Measurements from ENCODE around the gene ATG13.
A peak's percentile ranks its signal among the peaks of the same experiment; 100 is the strongest.
"Not testable (repeated sequence)": the region's sequence is repeated elsewhere in the genome, so short reads cannot be mapped to it uniquely, and the experiment has no call there.

Gene ATG13

DNA sequence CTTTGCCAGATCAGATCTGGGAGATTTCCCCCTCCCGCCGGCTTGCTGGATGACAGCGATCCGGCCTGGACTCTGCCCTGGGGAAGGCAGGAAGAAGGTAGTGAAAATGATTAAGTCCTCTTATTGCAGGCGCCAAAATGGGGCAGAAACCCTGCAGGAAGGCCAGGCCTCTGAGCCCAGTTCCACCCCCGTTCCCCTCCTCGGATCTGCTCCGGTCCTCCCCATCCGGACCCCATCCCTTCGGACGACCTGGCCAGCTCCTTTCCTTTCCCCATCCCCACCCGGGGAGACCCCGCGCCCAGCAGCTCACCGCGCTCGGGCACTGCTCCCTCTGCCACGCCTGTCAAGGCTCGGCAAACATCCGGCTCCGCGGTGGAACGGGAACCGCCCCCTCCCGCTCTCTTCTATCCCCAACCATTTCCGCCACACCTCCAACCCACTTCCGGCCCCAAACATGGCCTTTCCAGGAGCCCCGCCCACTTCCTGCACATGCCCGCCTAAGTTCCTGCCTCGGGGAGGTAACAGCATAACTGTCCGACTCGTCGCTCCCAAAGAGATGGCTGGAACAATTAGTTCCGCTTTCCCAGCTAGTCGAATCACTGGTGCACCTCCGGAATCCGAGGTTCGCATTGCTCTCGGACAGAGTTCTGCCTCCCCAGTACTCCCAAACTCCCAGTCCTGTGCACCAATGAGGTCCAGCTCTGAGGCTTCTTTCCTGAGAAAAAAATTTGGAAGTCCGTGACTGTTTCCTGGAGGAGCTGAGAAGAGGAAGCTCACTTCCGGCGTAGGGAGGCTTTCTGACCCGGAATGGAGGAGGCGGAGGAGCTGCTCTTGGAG is 83.1 kb downstream of the ATG13 start, which contains the start of the genes ARHGAP1 and ZNF408:
ARHGAP1 (minus strand) TSS at position 379 of the 837 bp plus-strand sequence. CDS start 4,512 bp downstream, outside the sequence.
ZNF408 (plus strand) TSS at position 791 of the 837 bp plus-strand sequence; CDS start at position 808, 17 bp downstream.
- peak within 1 kb of the TSS; percentile 98 for H3K9ac ChIP-seq (ENCODE audit: low read length)
- H3K4me1 ChIP-seq (ENCODE audit: control insufficient read depth, insufficient read depth, low read length) = no peaks in the 10 kb centered on the region
- peak within 1 kb of the TSS; percentile 99 for H3K27ac ChIP-seq (ENCODE audit: low read depth, low read length)
- peak within 1 kb of the TSS; percentile 78 for H3K4me3 ChIP-seq (ENCODE audit: low read depth, low read length)
- H3K36me3 ChIP-seq (ENCODE audit: control insufficient read depth, insufficient read depth, low read length) = peaks cover 37% of the 10 kb centered on the region
- H3K9me3 ChIP-seq (ENCODE audit: control insufficient read depth, insufficient read depth, low read depth, low read length) = no peaks in the 10 kb centered on the region
- H3K27me3 ChIP-seq (ENCODE audit: control insufficient read depth, insufficient read depth, low read length) = no peaks in the 10 kb centered on the region

DNA sequence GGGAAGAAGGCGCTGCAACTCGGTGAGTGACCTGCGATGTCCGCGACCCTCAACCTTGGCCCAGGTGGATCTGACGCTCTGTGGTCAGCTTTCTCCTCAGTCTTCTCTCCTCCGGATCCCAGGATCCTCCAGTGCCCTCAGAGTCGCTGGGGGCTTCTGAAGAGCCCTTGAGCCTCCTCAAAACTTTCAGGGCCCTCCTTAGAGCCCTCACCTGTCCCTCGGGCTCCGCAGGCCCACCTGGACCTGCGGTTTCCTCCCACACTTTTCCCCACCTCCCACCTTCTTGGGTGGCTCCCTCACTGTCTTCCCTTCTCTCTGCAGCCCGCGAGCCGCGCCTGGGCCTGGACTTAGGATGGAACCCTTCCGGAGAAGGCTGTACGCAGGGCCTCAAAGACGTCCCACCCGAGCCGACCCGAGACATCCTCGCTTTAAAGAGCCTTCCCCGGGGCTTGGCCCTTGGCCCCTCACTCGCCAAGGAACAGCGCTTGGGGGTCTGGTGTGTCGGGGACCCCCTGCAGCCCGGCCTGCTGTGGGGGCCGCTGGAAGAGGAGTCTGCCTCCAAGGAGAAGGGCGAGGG is 83.8 kb downstream of the ATG13 start:
- Histone ChIP-seq H3K27me3 (ENCODE audit: control insufficient read depth, insufficient read depth, low read length) (no peaks in the 10 kb centered on the region), H3K9ac (ENCODE audit: low read length) (peak overlapping the region; percentile 98), H3K27ac (ENCODE audit: low read depth, low read length) (peak overlapping the region; percentile 99), H3K36me3 (ENCODE audit: control insufficient read depth, insufficient read depth, low read length) (peaks cover 38% of the 10 kb centered on the region), H3K4me3 (ENCODE audit: low read depth, low read length) (peak overlapping the region; percentile 78), H3K4me1 (ENCODE audit: control insufficient read depth, insufficient read depth, low read length) (no peaks in the 10 kb centered on the region), H3K9me3 (ENCODE audit: control insufficient read depth, insufficient read depth, low read depth, low read length) (no peaks in the 10 kb centered on the region)

DNA sequence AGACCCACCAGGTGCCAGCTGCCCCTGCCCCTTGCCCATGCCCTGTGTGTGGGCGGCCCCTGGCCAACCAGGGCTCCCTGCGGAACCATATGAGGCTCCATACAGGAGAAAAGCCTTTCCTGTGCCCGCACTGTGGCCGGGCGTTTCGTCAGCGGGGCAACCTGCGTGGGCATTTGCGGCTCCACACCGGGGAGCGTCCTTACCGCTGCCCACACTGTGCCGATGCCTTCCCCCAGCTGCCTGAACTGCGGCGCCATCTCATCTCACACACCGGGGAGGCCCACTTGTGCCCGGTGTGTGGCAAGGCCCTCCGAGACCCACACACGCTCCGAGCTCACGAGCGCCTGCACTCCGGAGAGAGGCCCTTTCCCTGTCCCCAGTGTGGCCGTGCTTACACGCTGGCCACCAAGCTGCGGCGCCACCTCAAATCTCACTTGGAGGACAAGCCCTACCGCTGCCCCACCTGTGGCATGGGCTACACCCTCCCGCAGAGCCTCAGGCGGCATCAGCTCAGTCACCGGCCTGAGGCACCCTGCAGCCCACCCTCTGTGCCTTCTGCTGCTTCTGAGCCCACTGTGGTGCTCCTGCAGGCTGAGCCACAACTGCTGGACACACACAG is 87.8 kb downstream of the ATG13 start:
- Histone ChIP-seq H3K27me3 (ENCODE audit: control insufficient read depth, insufficient read depth, low read length) (no peaks in the 10 kb centered on the region), H3K9me3 (ENCODE audit: control insufficient read depth, insufficient read depth, low read depth, low read length) (no peaks in the 10 kb centered on the region), H3K9ac (ENCODE audit: low read length) (no peak overlapping the region), H3K4me3 (ENCODE audit: low read depth, low read length) (no peak overlapping the region), H3K36me3 (ENCODE audit: control insufficient read depth, insufficient read depth, low read length) (peaks cover 56% of the 10 kb centered on the region), H3K27ac (ENCODE audit: low read depth, low read length) (no peak overlapping the region), H3K4me1 (ENCODE audit: control insufficient read depth, insufficient read depth, low read length) (no peaks in the 10 kb centered on the region)

DNA sequence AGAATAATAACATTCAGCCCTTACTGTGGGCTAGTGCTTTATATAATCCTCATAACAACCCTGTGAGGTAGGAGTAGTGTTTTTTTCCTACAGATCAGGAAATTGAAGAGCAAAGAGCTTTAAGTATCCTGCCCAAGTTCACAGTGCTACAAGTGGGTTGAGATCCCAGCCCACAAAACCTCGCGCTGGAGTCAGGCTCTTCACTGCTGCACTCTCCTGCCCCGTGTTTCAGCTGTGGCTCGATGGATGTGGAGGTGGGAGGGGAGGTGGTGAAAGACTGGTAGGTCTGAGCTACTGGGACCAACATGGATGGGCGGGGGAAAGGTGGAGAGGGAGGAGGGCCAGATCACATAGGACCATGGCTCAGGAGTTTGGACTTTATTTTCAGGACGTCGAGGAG is 89.5 kb downstream of the ATG13 start:
- Histone ChIP-seq H3K27me3 (ENCODE audit: control insufficient read depth, insufficient read depth, low read length) (no peaks in the 10 kb centered on the region), H3K4me3 (ENCODE audit: low read depth, low read length) (no peak overlapping the region), H3K9ac (ENCODE audit: low read length) (no peak overlapping the region), H3K9me3 (ENCODE audit: control insufficient read depth, insufficient read depth, low read depth, low read length) (no peaks in the 10 kb centered on the region), H3K27ac (ENCODE audit: low read depth, low read length) (no peak overlapping the region), H3K36me3 (ENCODE audit: control insufficient read depth, insufficient read depth, low read length) (peaks cover 56% of the 10 kb centered on the region), H3K4me1 (ENCODE audit: control insufficient read depth, insufficient read depth, low read length) (no peaks in the 10 kb centered on the region)

DNA sequence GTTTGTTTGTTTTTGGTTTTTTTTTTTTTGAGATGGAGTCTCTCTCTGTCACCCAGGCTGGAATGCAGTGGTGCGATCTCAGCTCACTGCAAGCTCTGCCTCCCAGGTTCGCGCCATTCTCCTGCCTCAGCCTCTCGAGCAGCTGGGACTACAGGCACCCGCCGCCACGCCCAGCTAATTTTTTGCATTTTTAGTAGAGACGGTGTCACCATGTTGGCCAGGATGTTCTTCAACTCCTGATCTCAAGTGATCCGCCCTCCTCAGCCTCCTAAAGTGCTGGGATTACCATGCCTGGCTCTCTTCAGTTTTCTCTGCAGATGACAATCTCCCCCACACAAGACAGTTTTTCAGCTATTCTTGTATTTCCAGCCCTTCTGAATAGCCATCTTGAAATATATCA is 92.0 kb downstream of the ATG13 start:
- not testable (repeated sequence) for H3K9ac ChIP-seq (ENCODE audit: low read length); H3K4me3 ChIP-seq (ENCODE audit: low read depth, low read length); H3K9me3 ChIP-seq (ENCODE audit: control insufficient read depth, insufficient read depth, low read depth, low read length); H3K27ac ChIP-seq (ENCODE audit: low read depth, low read length); H3K4me1 ChIP-seq (ENCODE audit: control insufficient read depth, insufficient read depth, low read length); H3K27me3 ChIP-seq (ENCODE audit: control insufficient read depth, insufficient read depth, low read length)
- H3K36me3 ChIP-seq (ENCODE audit: control insufficient read depth, insufficient read depth, low read length) = peaks cover 35% of the 10 kb centered on the region

DNA sequence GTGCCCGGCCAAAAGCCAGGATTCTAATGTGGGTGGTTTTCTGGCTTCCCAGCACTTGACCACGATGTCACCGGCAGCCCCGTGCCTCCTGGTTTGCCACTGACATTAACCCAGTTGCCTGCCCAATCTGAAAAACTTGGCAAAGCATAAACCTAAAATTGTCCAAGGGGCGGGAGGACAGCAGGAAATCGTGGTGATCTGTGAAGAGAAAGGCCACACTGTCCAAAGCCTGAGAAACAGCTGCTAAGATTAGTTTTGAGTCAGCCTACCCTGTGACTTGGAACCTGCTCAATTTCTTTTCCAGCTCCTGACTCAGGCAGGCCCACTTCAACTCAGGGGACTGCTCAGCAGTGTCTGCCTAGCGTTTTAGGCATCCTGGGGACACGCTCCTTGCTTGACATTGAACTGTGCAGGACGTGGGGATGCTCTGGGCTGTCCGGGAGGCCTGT is 93.5 kb downstream of the ATG13 start:
- H3K27ac ChIP-seq (ENCODE audit: low read depth, low read length) = no peak overlapping the region
- no peaks in the 10 kb centered on the region for H3K4me1 ChIP-seq (ENCODE audit: control insufficient read depth, insufficient read depth, low read length)

DNA sequence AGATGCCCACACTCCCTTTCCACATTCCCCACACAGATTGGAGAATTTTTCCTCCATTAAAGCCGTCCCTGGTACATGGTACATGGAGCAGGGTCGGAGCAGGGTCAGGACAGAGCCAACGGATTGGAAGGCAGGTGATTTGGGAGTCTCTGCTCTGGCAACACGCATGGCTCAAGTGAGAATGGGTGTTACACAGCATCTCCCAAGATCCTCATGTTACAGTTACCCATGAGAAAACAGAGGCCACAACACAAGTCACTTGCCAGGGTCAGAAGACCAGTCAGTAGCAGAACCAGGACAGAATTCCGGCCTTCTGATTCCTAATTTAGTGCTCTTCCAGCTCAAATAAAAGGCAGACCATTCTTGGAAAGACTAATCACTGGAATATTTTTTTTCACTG is 94.0 kb downstream of the ATG13 start:
- Histone ChIP-seq H3K4me3 (ENCODE audit: low read depth, low read length) (no peak overlapping the region), H3K27me3 (ENCODE audit: control insufficient read depth, insufficient read depth, low read length) (no peaks in the 10 kb centered on the region), H3K9me3 (ENCODE audit: control insufficient read depth, insufficient read depth, low read depth, low read length) (no peaks in the 10 kb centered on the region), H3K4me1 (ENCODE audit: control insufficient read depth, insufficient read depth, low read length) (no peaks in the 10 kb centered on the region), H3K36me3 (ENCODE audit: control insufficient read depth, insufficient read depth, low read length) (peaks cover 16% of the 10 kb centered on the region), H3K9ac (ENCODE audit: low read length) (no peak overlapping the region), H3K27ac (ENCODE audit: low read depth, low read length) (no peak overlapping the region)

More for the DNA sequence above, 93.5 kb downstream of the ATG13 start:
- Histone ChIP-seq H3K9me3 (ENCODE audit: control insufficient read depth, insufficient read depth, low read depth, low read length) (no peaks in the 10 kb centered on the region), H3K4me3 (ENCODE audit: low read depth, low read length) (no peak overlapping the region), H3K27me3 (ENCODE audit: control insufficient read depth, insufficient read depth, low read length) (no peaks in the 10 kb centered on the region), H3K9ac (ENCODE audit: low read length) (no peak overlapping the region), H3K36me3 (ENCODE audit: control insufficient read depth, insufficient read depth, low read length) (peaks cover 20% of the 10 kb centered on the region)

DNA sequence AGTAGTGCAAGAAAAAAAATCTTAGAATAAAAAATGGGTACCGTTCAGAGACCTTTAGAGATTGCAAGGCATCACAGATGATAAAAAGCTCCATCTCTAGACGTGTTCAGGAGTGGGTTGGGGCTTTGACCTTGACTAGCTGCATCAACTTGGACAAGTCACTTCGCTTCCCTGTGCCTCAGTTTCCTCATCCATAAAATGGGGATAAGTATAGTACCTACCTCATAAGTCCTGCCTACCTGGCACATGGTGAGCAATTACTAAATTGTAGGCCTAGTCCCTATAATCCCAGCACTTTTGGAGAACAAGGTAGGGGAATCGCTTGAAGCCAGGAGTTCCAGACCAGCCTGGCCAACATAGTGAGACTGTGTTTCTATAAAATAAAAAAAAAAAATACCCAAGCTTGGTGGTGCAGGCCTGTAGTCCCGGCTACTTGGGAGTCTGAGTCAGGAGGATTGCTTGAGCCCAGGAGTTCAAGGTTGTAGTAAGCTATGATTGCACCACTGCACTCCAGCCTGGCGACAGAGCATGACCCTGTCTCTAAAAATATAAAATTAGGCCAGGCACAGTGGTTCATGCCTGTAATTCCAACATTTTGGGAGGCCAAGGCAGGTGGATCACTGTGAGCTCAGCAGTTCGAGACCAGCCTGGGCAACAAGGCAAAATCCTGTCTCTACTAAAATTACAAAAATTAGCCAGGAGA is 95.7 kb downstream of the ATG13 start:
- H3K27ac ChIP-seq (ENCODE audit: low read depth, low read length) = no peak overlapping the region
- peaks cover 1% of the 10 kb centered on the region for H3K4me1 ChIP-seq (ENCODE audit: control insufficient read depth, insufficient read depth, low read length)
- no peak overlapping the region for H3K9ac ChIP-seq (ENCODE audit: low read length)
- H3K27me3 ChIP-seq (ENCODE audit: control insufficient read depth, insufficient read depth, low read length) = no peaks in the 10 kb centered on the region
- no peaks in the 10 kb centered on the region for H3K9me3 ChIP-seq (ENCODE audit: control insufficient read depth, insufficient read depth, low read depth, low read length)
- no peak overlapping the region for H3K4me3 ChIP-seq (ENCODE audit: low read depth, low read length)
- 0 out of 2 replicates have a peak, but pooled peaks cover 3% of the 10 kb centered on the region for H3K36me3 ChIP-seq (ENCODE audit: control insufficient read depth, insufficient read depth, low read length)

DNA sequence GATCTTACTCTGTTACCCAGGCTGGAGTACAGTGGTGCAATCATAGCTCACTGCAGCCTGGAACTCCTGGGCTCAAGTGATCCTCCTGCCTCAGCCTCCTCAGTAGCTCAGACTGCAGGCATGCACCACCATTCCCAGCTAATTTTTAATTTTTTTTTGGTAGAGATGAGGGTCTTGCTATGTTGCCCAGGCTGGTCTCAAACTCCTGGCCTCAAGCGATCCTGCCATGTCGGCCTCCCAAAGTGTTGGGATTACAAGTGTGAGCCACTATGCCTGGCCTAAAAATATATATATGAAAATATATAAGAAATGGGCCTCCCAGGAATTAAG is 100.4 kb downstream of the ATG13 start:
- H3K27me3 ChIP-seq (ENCODE audit: control insufficient read depth, insufficient read depth, low read length); H3K9me3 ChIP-seq (ENCODE audit: control insufficient read depth, insufficient read depth, low read depth, low read length); H3K36me3 ChIP-seq (ENCODE audit: control insufficient read depth, insufficient read depth, low read length); H3K4me1 ChIP-seq (ENCODE audit: control insufficient read depth, insufficient read depth, low read length); H3K4me3 ChIP-seq (ENCODE audit: low read depth, low read length); H3K27ac ChIP-seq (ENCODE audit: low read depth, low read length); H3K9ac ChIP-seq (ENCODE audit: low read length): not testable (repeated sequence)

DNA sequence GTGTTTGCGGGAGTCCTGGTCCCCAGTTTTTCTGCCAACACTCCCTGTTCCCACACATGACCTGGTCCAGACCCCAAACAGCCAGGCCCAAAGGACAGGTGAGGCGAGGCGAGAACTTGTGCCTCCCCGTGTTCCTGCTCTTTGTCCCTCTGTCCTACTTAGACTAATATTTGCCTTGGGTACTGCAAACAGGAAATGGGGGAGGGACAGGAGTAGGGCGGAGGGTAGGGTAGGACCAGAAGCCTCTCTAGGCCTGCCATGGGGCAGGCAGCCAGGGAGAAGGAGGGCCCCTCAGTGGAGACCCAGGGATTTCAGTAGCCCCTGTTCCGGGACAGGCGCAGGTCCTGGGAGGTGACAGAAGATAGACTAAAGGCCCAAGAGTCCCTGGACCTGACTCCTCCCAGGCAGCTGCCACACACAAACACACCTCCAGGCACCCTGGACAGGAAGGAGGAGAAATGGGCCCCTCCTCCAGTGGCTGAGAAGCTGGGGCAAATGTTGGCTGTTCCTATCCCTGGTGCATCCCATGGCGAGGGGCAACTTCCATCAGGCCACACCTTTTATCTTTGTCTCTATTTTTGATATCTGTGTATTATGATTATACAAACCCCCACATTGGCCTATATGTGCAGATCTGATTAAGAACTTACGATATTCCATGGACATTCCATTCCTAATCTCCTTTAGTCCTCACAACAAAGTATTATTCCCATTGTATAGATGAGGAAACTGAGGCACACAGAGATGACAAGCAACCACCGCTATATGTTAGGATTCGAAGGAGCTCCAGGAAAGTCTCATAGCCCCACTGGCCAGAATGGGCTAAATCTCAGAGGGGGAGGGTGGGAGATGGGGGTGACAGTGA is 101.0 kb downstream of the ATG13 start:
- H3K4me3 ChIP-seq (ENCODE audit: low read depth, low read length) = no peak overlapping the region
- no peak overlapping the region for H3K27ac ChIP-seq (ENCODE audit: low read depth, low read length)
- H3K4me1 ChIP-seq (ENCODE audit: control insufficient read depth, insufficient read depth, low read length) = peaks cover 8% of the 10 kb centered on the region
- H3K9ac ChIP-seq (ENCODE audit: low read length) = no peak overlapping the region
- H3K27me3 ChIP-seq (ENCODE audit: control insufficient read depth, insufficient read depth, low read length) = no peaks in the 10 kb centered on the region
- H3K9me3 ChIP-seq (ENCODE audit: control insufficient read depth, insufficient read depth, low read depth, low read length) = no peaks in the 10 kb centered on the region
- no peaks in the 10 kb centered on the region for H3K36me3 ChIP-seq (ENCODE audit: control insufficient read depth, insufficient read depth, low read length)
